Hepatocyte (in vitro differentiated cells): Measurements from ENCODE around the gene ZC3H12C.

ENCODE experiments used
- EZH2 ChIP-seq: fragments of 200-600 bp; sonication (generic); IDR thresholded peaks from 2 replicates; pipeline ENCODE4 v1.6.1; 2016; ENCODE audit warnings: antibody characterized with exemption, mild to moderate bottlenecking, borderline replicate concordance
- TF ChIP-seq, protein P1 (sequence below): fragments of 200-600 bp; sonication (generic); IDR thresholded peaks from 2 replicates; pipeline ENCODE4 v1.5.1; 2016; ENCODE audit warnings: antibody characterized with exemption, mild to moderate bottlenecking; ENCODE audit not compliant: poor library complexity

DNA sequence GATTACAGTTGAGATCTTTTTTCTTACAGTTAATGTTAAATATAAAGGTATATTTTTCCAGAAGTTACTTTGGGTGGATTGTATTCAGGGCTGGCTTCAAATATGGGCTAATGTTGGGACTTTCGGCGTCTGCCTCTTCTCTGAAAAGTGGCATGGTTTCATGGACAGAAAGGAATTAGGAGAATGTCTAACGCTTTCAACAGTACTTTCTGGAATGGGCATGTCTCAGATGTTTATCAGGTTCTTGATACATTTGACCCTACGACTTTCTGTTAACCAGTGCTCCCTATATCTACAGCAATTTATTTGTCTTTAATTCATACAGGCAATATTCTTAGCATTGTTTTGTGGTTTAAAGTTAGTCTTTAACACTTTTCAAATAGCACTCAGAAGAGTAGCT is 33.7 kb downstream of the ZC3H12C start:
- TF ChIP-seq, protein P1, sequence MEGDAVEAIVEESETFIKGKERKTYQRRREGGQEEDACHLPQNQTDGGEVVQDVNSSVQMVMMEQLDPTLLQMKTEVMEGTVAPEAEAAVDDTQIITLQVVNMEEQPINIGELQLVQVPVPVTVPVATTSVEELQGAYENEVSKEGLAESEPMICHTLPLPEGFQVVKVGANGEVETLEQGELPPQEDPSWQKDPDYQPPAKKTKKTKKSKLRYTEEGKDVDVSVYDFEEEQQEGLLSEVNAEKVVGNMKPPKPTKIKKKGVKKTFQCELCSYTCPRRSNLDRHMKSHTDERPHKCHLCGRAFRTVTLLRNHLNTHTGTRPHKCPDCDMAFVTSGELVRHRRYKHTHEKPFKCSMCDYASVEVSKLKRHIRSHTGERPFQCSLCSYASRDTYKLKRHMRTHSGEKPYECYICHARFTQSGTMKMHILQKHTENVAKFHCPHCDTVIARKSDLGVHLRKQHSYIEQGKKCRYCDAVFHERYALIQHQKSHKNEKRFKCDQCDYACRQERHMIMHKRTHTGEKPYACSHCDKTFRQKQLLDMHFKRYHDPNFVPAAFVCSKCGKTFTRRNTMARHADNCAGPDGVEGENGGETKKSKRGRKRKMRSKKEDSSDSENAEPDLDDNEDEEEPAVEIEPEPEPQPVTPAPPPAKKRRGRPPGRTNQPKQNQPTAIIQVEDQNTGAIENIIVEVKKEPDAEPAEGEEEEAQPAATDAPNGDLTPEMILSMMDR = no peak
- TF ChIP-seq EZH2 = no peak
